KOPT-K1 (cell line): Measurements from ENCODE around the gene PLXNA4.

Experiments
- H3K27ac ChIP-seq: fragments of 200-600 bp; sonication (generic); 2 replicates; pipeline ENCODE4 v1.5.1; 2016; ENCODE audit warnings: antibody characterized with exemption, mild to moderate bottlenecking, low read depth, low read length; ENCODE audit not compliant: poor library complexity, severe bottlenecking
- H3K36me3 ChIP-seq: fragments of 200-600 bp; sonication (generic); 2 replicates; pipeline ENCODE4 v1.5.1; 2017; ENCODE audit warnings: antibody characterized with exemption, mild to moderate bottlenecking, low read length, moderate library complexity; ENCODE audit not compliant: insufficient read depth
- H3K9me3 ChIP-seq: fragments of 200-600 bp; sonication (generic); 2 replicates; pipeline ENCODE4 v1.5.1; 2017; ENCODE audit warnings: antibody characterized with exemption, low read length, mild to moderate bottlenecking; ENCODE audit not compliant: insufficient read depth, poor library complexity, severe bottlenecking

The PLXNA4 gene

DNA sequence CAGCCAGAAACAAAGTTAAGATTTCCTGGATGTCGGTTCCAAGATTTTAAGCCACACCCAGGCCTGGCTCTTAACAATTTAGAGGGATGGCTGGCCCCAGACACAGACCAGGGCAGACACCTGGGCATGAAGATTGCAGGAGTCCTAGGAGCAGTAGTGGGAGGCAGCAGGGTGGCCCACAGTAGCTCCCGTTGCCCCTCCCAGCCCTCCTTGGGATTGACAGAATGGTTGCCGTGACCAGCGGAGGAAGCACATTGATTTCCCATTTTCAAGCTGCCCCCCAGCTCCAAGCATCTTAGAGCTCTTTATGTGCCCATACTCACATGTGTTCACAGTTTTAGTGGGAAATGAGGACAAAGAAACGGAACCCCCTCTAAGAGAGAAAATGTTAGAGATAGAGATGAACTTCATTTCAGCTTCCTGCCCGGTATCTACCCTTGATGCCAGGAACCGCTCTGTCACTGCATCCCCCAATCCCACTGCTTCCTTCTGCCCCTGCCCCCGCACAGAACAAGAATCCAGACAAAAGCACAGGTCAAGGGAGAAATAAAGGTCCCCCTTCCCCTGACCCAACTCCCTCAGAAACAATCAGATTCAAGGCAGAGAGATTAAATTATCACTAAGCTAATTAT, 101.1 kb downstream of the PLXNA4 start:
- Histone ChIP-seq H3K9me3 (no peaks in the 10 kb centered on the region), H3K27ac (no peak overlapping the region), H3K36me3 (no peaks in the 10 kb centered on the region)

GRCh38 chr7:132472463-132473120, 103.7 kb downstream of the PLXNA4 start:
- no peaks in the 10 kb centered on the region for H3K36me3 ChIP-seq
- no peaks in the 10 kb centered on the region for H3K9me3 ChIP-seq
- H3K27ac ChIP-seq: no peak overlapping the region

DNA sequence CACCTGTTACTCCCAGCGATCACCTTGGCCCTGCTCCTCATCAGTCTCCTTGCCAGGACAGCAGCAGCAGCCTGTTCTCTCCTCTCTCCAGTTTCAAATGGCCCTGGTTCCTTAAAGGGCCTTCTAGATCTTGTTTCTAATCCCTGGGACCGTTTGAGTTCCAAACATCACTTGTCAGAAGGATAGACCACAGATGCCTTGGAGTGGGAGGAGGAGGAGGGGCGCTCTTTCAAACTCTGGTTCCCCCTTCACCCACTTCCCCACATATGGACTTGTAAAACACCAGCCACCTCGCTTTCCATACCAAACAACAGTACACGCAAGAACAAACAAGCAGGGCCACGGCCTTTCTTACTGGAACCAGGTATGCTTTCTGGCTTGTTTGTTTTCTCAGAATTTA, 104.8 kb downstream of the PLXNA4 start:
- Histone ChIP-seq H3K9me3 (no peaks in the 10 kb centered on the region), H3K27ac (no peak overlapping the region), H3K36me3 (no peaks in the 10 kb centered on the region)

DNA sequence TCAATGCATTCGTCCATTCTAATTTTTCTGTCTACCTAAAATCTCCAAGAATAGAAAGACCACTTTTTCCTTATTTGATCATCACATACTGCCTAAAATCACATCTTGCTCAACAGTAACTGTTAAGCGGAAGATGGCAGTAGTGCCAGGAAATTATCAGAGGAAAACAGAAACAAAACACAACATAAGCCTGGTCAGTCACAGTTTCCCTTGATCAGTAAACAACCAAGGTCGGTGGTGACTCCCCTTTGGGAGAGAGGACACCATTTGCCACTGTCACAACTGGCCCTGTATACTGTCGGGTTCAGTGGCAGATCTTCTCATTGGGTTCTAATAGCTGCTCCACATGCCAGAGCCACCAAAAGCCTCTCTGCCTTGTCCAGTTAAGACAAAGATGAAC, 106.6 kb downstream of the PLXNA4 start:
- no peak overlapping the region for H3K27ac ChIP-seq
- no peaks in the 10 kb centered on the region for H3K9me3 ChIP-seq
- no peaks in the 10 kb centered on the region for H3K36me3 ChIP-seq

DNA sequence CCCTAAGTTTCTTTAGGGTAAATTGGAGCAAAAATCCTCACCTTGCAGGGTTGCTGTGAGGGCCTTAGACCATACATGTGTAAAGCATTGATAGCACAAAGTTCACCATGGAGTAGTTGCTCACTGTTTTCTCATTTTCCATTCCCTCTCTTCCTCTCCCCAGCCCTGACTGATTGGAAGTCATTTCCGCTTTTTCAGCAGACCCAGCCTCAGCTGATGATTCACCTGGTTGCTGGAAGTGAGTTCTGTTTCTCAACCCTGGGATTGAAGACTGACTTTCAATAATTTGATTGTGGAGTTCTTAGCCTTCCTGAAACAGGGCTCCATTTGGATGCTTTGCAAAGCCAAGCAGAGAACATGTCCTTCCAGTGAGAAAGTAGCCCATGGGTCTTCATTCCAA, 107.0 kb downstream of the PLXNA4 start:
- Histone ChIP-seq H3K36me3 (no peaks in the 10 kb centered on the region), H3K9me3 (no peaks in the 10 kb centered on the region), H3K27ac (no peak overlapping the region)

- H3K36me3 ChIP-seq: no peaks in the 10 kb centered on the region
- no peak overlapping the region for H3K27ac ChIP-seq
- H3K9me3 ChIP-seq: no peaks in the 10 kb centered on the region
Measured at GRCh38 chr7:132466367-132466766, 109.9 kb downstream of the PLXNA4 start.

GRCh38 chr7:132465516-132465915, 110.8 kb downstream of the PLXNA4 start:
- Histone ChIP-seq H3K27ac (no peak overlapping the region), H3K36me3 (no peaks in the 10 kb centered on the region), H3K9me3 (no peaks in the 10 kb centered on the region)

- H3K9me3 ChIP-seq: no peaks in the 10 kb centered on the region
- H3K27ac ChIP-seq: no peak overlapping the region
- no peaks in the 10 kb centered on the region for H3K36me3 ChIP-seq
Measured at GRCh38 chr7:132464740-132465139, 111.5 kb downstream of the PLXNA4 start.

GRCh38 chr7:132463922-132464321, 112.3 kb downstream of the PLXNA4 start:
- Histone ChIP-seq H3K27ac (no peak overlapping the region), H3K9me3 (no peaks in the 10 kb centered on the region), H3K36me3 (no peaks in the 10 kb centered on the region)

GRCh38 chr7:132462478-132462877, 113.8 kb downstream of the PLXNA4 start:
- Histone ChIP-seq H3K27ac (no peak overlapping the region), H3K9me3 (no peaks in the 10 kb centered on the region), H3K36me3 (no peaks in the 10 kb centered on the region)

DNA sequence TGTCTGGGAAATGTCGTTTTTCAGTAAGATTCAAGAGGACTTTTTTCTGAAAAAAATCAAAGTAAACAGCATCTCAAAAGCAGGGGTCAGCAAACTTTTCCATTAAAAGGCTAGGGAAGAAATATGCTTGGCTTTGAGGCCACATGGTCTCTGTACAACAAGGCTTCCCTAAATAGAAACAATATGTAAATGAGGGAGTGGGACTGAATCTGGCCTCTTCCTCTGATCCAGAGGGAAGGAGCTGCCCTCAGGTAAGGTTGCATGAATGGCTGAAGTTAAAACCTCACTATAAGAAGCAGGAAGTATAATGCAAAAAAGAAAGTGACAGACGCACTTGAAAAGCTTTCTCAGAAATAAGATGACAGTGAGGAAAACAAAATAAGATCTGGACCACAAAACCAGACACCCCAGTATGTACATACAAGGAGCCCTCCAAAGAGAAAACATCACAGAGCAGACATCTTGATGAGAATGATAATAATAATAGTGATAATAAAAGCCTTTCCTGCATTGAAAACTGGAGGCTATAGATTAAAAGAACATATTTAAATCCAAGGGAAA, 115.2 kb downstream of the PLXNA4 start:
- H3K27ac ChIP-seq: peak overlapping the region; percentile 59
- no peaks in the 10 kb centered on the region for H3K36me3 ChIP-seq
- H3K9me3 ChIP-seq: no peaks in the 10 kb centered on the region

DNA sequence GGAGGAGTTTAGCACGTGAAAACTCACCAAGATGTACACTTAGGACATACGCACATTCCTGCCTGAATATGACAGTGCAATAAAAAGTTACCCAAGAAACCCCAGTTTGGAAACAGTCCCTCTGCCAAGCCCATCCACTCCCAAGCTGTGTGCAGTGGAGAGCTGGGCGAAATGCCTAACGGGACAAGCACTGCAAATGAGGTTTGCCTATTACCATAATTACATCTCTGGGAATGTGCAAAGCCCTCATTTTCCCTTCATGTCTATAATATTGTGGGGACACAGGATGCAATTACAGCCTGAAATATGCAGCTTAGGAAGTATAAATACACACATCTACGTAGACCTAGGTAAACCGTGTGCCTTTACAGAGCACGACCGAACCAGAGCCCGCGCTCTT, 117.5 kb downstream of the PLXNA4 start:
- Histone ChIP-seq H3K27ac (no peak overlapping the region), H3K36me3 (no peaks in the 10 kb centered on the region), H3K9me3 (no peaks in the 10 kb centered on the region)

- H3K36me3 ChIP-seq: no peaks in the 10 kb centered on the region
- H3K9me3 ChIP-seq: no peaks in the 10 kb centered on the region
- H3K27ac ChIP-seq: no peak overlapping the region
Measured at GRCh38 chr7:132457658-132458057, 118.6 kb downstream of the PLXNA4 start.

DNA sequence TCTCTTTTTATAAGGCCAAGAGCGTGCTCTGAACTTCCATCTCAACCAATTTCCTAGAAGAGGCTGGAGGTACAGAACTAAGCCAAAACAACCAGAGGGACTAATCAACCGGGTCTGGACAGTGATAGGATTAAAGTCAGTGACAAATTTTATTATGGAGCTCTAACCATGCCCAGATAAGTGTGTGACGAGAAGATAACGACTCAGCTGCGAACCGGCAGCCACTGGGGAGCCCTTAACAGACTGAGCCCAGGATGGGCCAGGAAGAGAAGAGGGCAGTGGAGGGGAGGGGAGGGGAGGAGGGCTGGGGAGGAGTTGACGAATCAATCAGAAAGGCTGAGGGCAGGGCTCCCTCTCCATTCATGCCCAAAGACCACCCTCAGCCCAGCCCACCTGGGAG, 119.9 kb downstream of the PLXNA4 start:
- no peak overlapping the region for H3K27ac ChIP-seq
- H3K9me3 ChIP-seq: no peaks in the 10 kb centered on the region
- H3K36me3 ChIP-seq: no peaks in the 10 kb centered on the region

DNA sequence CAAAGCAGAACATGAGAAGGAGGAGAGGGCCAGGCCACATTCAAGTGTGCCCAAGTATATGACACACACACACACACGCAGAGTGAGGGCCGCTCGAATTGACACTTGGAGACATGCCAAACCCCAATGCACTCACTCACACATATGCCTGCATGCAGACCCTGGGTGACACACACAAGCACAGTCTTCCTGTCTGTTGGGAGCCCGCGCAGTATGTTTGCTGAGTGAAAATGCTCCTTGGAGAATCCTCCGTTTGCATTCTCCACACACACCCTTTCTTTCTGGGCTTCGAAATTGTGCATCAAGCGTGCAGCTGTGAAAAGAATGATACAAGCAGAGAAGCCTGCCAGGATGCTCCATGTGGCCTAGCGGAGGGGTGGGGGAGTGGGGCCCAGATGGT, 120.9 kb downstream of the PLXNA4 start:
- peak overlapping the region; percentile 42 for H3K27ac ChIP-seq
- H3K36me3 ChIP-seq: no peaks in the 10 kb centered on the region
- no peaks in the 10 kb centered on the region for H3K9me3 ChIP-seq

DNA sequence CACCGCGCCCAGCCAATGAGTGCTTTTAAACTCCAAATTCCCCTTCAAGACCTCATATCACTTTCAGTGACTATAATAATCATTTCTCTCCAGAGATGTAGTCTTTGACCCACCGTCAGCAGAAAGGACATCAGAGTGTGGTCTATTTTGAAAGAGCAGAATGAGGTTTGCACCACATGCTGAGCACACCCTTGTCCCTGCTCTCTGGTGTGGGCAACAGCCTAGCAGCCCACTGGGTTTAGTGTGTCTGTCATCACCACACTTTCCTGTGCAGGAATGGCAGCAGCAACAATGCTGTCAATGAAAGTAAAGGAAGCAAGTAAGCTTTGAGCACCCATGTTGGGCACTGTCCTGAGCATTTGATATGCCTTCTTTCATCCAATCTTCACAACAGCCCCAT, 122.4 kb downstream of the PLXNA4 start:
- no peaks in the 10 kb centered on the region for H3K9me3 ChIP-seq
- H3K27ac ChIP-seq: peak overlapping the region; percentile 42
- no peaks in the 10 kb centered on the region for H3K36me3 ChIP-seq
